KMS-11 (cell line): ENCODE measurements around the gene BAIAP2L2.

Experiments used
- H2AFZ ChIP-seq: fragments of 200-600 bp; sonication (generic); 2 replicates; pipeline ENCODE4 v1.6.1; 2016; ENCODE audit warnings: antibody characterized with exemption, mixed run types, low read depth
- H3K27ac ChIP-seq: fragments of 200-600 bp; sonication (generic); 2 replicates; pipeline ENCODE4 v1.6.1; 2016; ENCODE audit warnings: mild to moderate bottlenecking, mixed run types
- H3K27me3 ChIP-seq: fragments of 200-600 bp; sonication (generic); 2 replicates; pipeline ENCODE4 v1.6.1; 2017; ENCODE audit warnings: mild to moderate bottlenecking, low read depth, mixed run types, moderate library complexity; ENCODE audit not compliant: insufficient read depth
- H3K36me3 ChIP-seq: fragments of 200-600 bp; sonication (generic); 2 replicates; pipeline ENCODE4 v1.6.1; 2017; ENCODE audit warnings: mild to moderate bottlenecking, mixed run types; ENCODE audit not compliant: insufficient read depth
- H3K4me1 ChIP-seq: fragments of 200-600 bp; sonication (generic); 2 replicates; pipeline ENCODE4 v1.6.1; 2016; ENCODE audit warnings: mild to moderate bottlenecking, low read depth, mixed run types; ENCODE audit not compliant: poor library complexity, severe bottlenecking
- H3K4me2 ChIP-seq: fragments of 200-600 bp; sonication (generic); 2 replicates; pipeline ENCODE4 v1.7.0; 2016; ENCODE audit warnings: mild to moderate bottlenecking, mixed run types
- H3K4me3 ChIP-seq: fragments of 200-600 bp; sonication (generic); IDR thresholded peaks from 2 replicates; pipeline ENCODE4 v1.6.1; 2017; ENCODE audit warnings: low read depth, low read length, mixed read lengths; ENCODE audit not compliant: insufficient read depth
- H3K79me2 ChIP-seq: fragments of 200-600 bp; sonication (generic); 2 replicates; pipeline ENCODE4 v1.6.1; 2016; ENCODE audit warnings: low read depth, mixed run types; ENCODE audit not compliant: insufficient read depth
- H3K9ac ChIP-seq: fragments of 200-600 bp; sonication (generic); 2 replicates; pipeline ENCODE4 v1.6.1; 2016; ENCODE audit warnings: mild to moderate bottlenecking, mixed run types
- H4K20me1 ChIP-seq: fragments of 200-600 bp; sonication (generic); 2 replicates; pipeline ENCODE4 v1.6.1; 2016; ENCODE audit warnings: mild to moderate bottlenecking, mixed run types; ENCODE audit not compliant: insufficient read depth
- CTCF ChIP-seq: fragments of 200-600 bp; sonication (generic); conservative IDR thresholded peaks from 2 replicates; pipeline ENCODE4 v1.6.1; 2017; ENCODE audit warnings: low read depth, mild to moderate bottlenecking, antibody characterized with exemption, low read length, moderate library complexity, mixed read lengths

Gene BAIAP2L2

GRCh38 chr22:38087855-38088254 is 22.6 kb downstream of the BAIAP2L2 start:
- Histone ChIP-seq H2AFZ (no peak overlapping the region), H3K36me3 (no peaks in the 10 kb centered on the region), H3K79me2 (no peaks in the 10 kb centered on the region), H3K4me3 (no peak overlapping the region), H3K4me2 (no peak overlapping the region), H3K27me3 (no peaks in the 10 kb centered on the region), H3K27ac (no peak overlapping the region), H3K9ac (no peak overlapping the region), H3K4me1 (no peaks in the 10 kb centered on the region), H4K20me1 (no peaks in the 10 kb centered on the region)
- no peak for TF ChIP-seq CTCF

GRCh38 chr22:38086942-38087341 is 23.5 kb downstream of the BAIAP2L2 start:
- Histone ChIP-seq H3K4me3 (no peak overlapping the region), H3K36me3 (no peaks in the 10 kb centered on the region), H3K79me2 (no peaks in the 10 kb centered on the region), H2AFZ (no peak overlapping the region), H3K9ac (no peak overlapping the region), H3K27me3 (no peaks in the 10 kb centered on the region), H3K4me2 (no peak overlapping the region), H4K20me1 (no peaks in the 10 kb centered on the region), H3K4me1 (no peaks in the 10 kb centered on the region), H3K27ac (no peak overlapping the region)
- no peak for TF ChIP-seq CTCF

- H3K36me3 ChIP-seq: no peaks in the 10 kb centered on the region
- no peak for TF ChIP-seq CTCF
- no peak overlapping the region for H3K27ac ChIP-seq
These were observed 24.3 kb downstream of the BAIAP2L2 start for GRCh38 chr22:38086001-38086845.

GRCh38 chr22:38085501-38085900 is 25.0 kb downstream of the BAIAP2L2 start:
- TF ChIP-seq CTCF: no peak
- H3K27ac ChIP-seq: no peak overlapping the region
- no peaks in the 10 kb centered on the region for H3K4me1 ChIP-seq
- no peak overlapping the region for H3K9ac ChIP-seq
- H3K79me2 ChIP-seq: no peaks in the 10 kb centered on the region
- no peaks in the 10 kb centered on the region for H3K27me3 ChIP-seq
- H3K36me3 ChIP-seq: no peaks in the 10 kb centered on the region
- no peak overlapping the region for H2AFZ ChIP-seq
- H4K20me1 ChIP-seq: no peaks in the 10 kb centered on the region
- no peak overlapping the region for H3K4me2 ChIP-seq
- no peak overlapping the region for H3K4me3 ChIP-seq

More at GRCh38 chr22:38086001-38086845, 24.3 kb downstream of the BAIAP2L2 start:
- Histone ChIP-seq H2AFZ (no peak overlapping the region), H3K4me2 (no peak overlapping the region), H3K79me2 (no peaks in the 10 kb centered on the region), H3K27me3 (no peaks in the 10 kb centered on the region), H3K4me3 (no peak overlapping the region), H3K9ac (no peak overlapping the region), H4K20me1 (no peaks in the 10 kb centered on the region), H3K4me1 (no peaks in the 10 kb centered on the region)
